ENCODE measurements around the gene PSMC6.

DNA sequence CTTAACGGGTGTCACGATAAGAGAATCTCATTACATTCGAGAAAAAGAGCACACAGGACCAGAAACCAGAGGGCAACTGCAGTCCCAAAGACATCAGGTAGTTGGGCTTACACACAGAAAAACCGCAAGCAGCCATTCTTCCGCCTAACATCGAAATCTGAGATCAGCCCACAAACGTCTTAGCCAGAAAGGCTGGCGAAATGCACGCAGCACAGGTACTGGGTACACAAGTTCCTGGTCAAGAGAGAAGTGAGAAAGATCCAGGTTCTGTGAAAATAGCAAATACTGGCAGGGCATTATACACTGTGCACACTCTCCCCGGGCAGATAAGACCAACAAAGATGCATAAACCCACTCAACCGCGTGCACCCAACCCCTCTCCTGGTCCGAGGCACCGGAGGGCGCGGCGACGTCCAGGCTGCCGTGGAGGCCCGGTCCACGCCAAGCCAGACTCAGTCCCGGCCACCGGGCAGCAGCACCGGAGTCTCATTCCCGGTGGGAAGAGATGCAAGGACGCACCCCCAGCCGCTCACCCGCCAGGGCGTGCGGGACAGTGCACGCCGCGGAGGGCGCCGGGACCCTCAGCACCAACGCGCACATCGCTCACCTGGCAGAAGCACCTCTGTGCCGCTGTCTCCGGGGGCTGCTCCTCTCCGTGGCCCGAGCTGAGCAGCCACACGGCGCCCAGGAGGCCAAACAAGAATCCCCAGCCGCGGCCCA, 12.1 kb upstream of the PSMC6 start:
- TF ChIP-seq, protein P1, sequence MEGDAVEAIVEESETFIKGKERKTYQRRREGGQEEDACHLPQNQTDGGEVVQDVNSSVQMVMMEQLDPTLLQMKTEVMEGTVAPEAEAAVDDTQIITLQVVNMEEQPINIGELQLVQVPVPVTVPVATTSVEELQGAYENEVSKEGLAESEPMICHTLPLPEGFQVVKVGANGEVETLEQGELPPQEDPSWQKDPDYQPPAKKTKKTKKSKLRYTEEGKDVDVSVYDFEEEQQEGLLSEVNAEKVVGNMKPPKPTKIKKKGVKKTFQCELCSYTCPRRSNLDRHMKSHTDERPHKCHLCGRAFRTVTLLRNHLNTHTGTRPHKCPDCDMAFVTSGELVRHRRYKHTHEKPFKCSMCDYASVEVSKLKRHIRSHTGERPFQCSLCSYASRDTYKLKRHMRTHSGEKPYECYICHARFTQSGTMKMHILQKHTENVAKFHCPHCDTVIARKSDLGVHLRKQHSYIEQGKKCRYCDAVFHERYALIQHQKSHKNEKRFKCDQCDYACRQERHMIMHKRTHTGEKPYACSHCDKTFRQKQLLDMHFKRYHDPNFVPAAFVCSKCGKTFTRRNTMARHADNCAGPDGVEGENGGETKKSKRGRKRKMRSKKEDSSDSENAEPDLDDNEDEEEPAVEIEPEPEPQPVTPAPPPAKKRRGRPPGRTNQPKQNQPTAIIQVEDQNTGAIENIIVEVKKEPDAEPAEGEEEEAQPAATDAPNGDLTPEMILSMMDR (IDR thresholded peaks at IDR 0.05), result no peak
- TF ChIP-seq POLR2A (IDR thresholded peaks at IDR 0.05), result no peak
- no peak for TF ChIP-seq EP300 (IDR thresholded peaks at IDR 0.05)

All from tibial nerve (tissue), 4 donors.